Vagina (tissue), 2 donors: Measurements from ENCODE around the gene CIAO3.

Experiments
- POLR2A ChIP-seq, 2 donors: fragments of 450-650 bp; IDR thresholded peaks; one replicate each; pipeline ENCODE4 v1.6.1; 2017; ENCODE audit warnings: antibody characterized with exemption in 2 of 2, mild to moderate bottlenecking in 2 of 2, moderate library complexity in 2 of 2
- POLR2AphosphoS5 ChIP-seq, 2 donors: sonication (generic); formaldehyde crosslinking; IDR thresholded peaks; one replicate each; pipeline ENCODE4 v1.9.0; 2017; ENCODE audit warnings: antibody characterized with exemption in 2 of 2, mild to moderate bottlenecking in 2 of 2, low read depth in 1 of 2; ENCODE audit not compliant: insufficient read depth in 1 of 2
- TF ChIP-seq, protein P1 (sequence below), 3 experiments: fragments of 450-650 bp in 2 of 3; fragments of 200-600 bp in 1 of 3; sonication (generic) in 1 of 3; IDR thresholded peaks; one replicate each; pipeline ENCODE4 v1.5.1; 2017 to 2019; ENCODE audit warnings: antibody characterized with exemption in 3 of 3, mild to moderate bottlenecking in 2 of 3, moderate library complexity in 2 of 3

GRCh38 chr16:687499-687898 lies 53.3 kb downstream of the CIAO3 start:
- TF ChIP-seq, protein P1, sequence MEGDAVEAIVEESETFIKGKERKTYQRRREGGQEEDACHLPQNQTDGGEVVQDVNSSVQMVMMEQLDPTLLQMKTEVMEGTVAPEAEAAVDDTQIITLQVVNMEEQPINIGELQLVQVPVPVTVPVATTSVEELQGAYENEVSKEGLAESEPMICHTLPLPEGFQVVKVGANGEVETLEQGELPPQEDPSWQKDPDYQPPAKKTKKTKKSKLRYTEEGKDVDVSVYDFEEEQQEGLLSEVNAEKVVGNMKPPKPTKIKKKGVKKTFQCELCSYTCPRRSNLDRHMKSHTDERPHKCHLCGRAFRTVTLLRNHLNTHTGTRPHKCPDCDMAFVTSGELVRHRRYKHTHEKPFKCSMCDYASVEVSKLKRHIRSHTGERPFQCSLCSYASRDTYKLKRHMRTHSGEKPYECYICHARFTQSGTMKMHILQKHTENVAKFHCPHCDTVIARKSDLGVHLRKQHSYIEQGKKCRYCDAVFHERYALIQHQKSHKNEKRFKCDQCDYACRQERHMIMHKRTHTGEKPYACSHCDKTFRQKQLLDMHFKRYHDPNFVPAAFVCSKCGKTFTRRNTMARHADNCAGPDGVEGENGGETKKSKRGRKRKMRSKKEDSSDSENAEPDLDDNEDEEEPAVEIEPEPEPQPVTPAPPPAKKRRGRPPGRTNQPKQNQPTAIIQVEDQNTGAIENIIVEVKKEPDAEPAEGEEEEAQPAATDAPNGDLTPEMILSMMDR (IDR thresholded peaks at IDR 0.05): no peak
- TF ChIP-seq POLR2A (IDR thresholded peaks at IDR 0.05) (no peak), POLR2AphosphoS5 (IDR thresholded peaks at IDR 0.05; ENCODE audit: insufficient read depth in 1 of 2, low read depth in 1 of 2) (no peak)
